CD4-positive, alpha-beta memory T cell (primary cell): ENCODE data around the gene PSMC3IP. TPM values are rescaled to one million over a fixed set of nuclear protein-coding genes. Genes with fewer than 3 reads are reported as not detected.
A peak's percentile ranks its signal among the peaks of the same experiment; 100 is the strongest.

Experiments used
- CTCF ChIA-PET: fragments of 350-600 bp; sonication (Branson Sonifier 250); formaldehyde crosslinking; loops from one replicate; lab custom pipeline; 2021; ENCODE audit warnings: inconsistent platforms; ENCODE audit not compliant: partially characterized antibody; lab: Charles Lee
- POLR2A ChIA-PET: fragments of 350-600 bp; sonication (Branson Sonifier 250); formaldehyde crosslinking; loops from one replicate; lab custom pipeline; 2021; ENCODE audit not compliant: partially characterized antibody; lab: Charles Lee
- DNase-seq, 5 donors: peaks; one replicate each; pipeline versions ENCODE4 v3.0.0 to v3.0.0-alpha.2; 2020 to 2022; ENCODE audit warnings: mixed read lengths in 1 of 5
- H3K27ac ChIP-seq: one replicate; pipeline ENCODE4 v1.7.0; 2013; ENCODE audit warnings: low read depth, low read length
- H3K27me3 ChIP-seq: 2 replicates; pipeline ENCODE4 v1.7.0; 2013; ENCODE audit warnings: mild to moderate bottlenecking, low read length, moderate library complexity; ENCODE audit not compliant: insufficient read depth
- H3K36me3 ChIP-seq: 2 replicates; pipeline ENCODE4 v1.7.0; 2013; ENCODE audit warnings: mild to moderate bottlenecking, low read length, moderate library complexity; ENCODE audit not compliant: insufficient read depth
- H3K4me1 ChIP-seq: 2 replicates; pipeline ENCODE4 v1.7.0; 2013; ENCODE audit warnings: mild to moderate bottlenecking, low read length, moderate library complexity; ENCODE audit not compliant: insufficient read depth
- H3K4me3 ChIP-seq, 2 donors: one replicate each; pipeline ENCODE4 v1.7.0; 2013; ENCODE audit warnings: low read length in 2 of 2, mild to moderate bottlenecking in 1 of 2
- H3K9me3 ChIP-seq, 2 donors: one replicate each; pipeline ENCODE4 v1.7.0; 2013; ENCODE audit warnings: low read length in 2 of 2, control low read depth in 1 of 2; ENCODE audit not compliant: control insufficient read depth in 1 of 2
- H3K27ac Mint-ChIP-seq, 7 donors: one replicate each; pipeline ENCODE4 v1.8.0; 2020 to 2021; ENCODE audit warnings: mixed read lengths in 7 of 7, mild to moderate bottlenecking in 6 of 7, inconsistent platforms in 3 of 7, moderate library complexity in 3 of 7
- H3K27me3 Mint-ChIP-seq, 2 donors: one replicate each; pipeline ENCODE4 v1.8.0; 2020 to 2021; ENCODE audit warnings: mixed read lengths in 2 of 2
- H3K36me3 Mint-ChIP-seq, 2 donors: one replicate each; pipeline ENCODE4 v1.8.0; 2020 to 2021; ENCODE audit warnings: mixed read lengths in 2 of 2, inconsistent platforms in 1 of 2, mild to moderate bottlenecking in 1 of 2
- H3K4me1 Mint-ChIP-seq, 4 donors: one replicate each; pipeline ENCODE4 v1.8.0; 2020 to 2021; ENCODE audit warnings: mixed read lengths in 4 of 4, mild to moderate bottlenecking in 1 of 4
- H3K4me3 Mint-ChIP-seq, 8 donors: one replicate each; pipeline ENCODE4 v1.8.0; 2020 to 2021; ENCODE audit warnings: mixed read lengths in 8 of 8, mild to moderate bottlenecking in 7 of 8, moderate library complexity in 6 of 8, inconsistent platforms in 3 of 8
- H3K9me3 Mint-ChIP-seq, 8 donors: one replicate each; pipeline ENCODE4 v1.8.0; 2020 to 2021; ENCODE audit warnings: mixed read lengths in 8 of 8, mild to moderate bottlenecking in 5 of 8, inconsistent platforms in 3 of 8, moderate library complexity in 1 of 8
- intact Hi-C: fragments of 100-400 bp; cut with micrococcal nuclease; formaldehyde crosslinking; loops from one replicate; pipeline ENCODE4 v1.15.1; 2023
- polyA plus RNA-seq, 2 donors: library from polyadenylated mRNA; unstranded; fragments of 300-500 nt; fragmentation: Illumina TruSeq; gene quantifications; one replicate each; pipeline ENCODE4 v1.2.3, GENCODE V29; 2021
- total RNA-seq, 2 experiments: library from RNA; stranded (reverse); gene quantifications; one replicate each; pipeline ENCODE4 v1.2.3, GENCODE V29; 2021

The PSMC3IP gene
- total and polyA plus RNA-seq, 4 experiments from 2014 or later: 0.93 to 4.5 (median 2.6) TPM

- Histone ChIP-seq H3K9me3 (no peaks in the 10 kb centered on the region), H3K27me3 (no peaks in the 10 kb centered on the region), H3K36me3 (peaks cover 8% of the 10 kb centered on the region), H3K27ac (peak overlapping the region; percentile 85), H3K4me3 (peak overlapping the region; percentile 87 to 92), H3K4me1 (peaks cover 57% of the 10 kb centered on the region)
- peaks cover 9 to 42% of the 10 kb centered on the region in 2 donors for H3K36me3 Mint-ChIP-seq
- no peak for DNase-seq
- intact Hi-C loops: loop anchor here (5.0 kb wide), 1 partner anchor 50 kb away; the partner anchor contains the start of gene TUBG2
- POLR2A ChIA-PET: interaction anchor here (0.7 to 3.8 kb wide), 14 partner anchors 7 to 919 kb away, joined by 3 to 55 read pairs (median 8); partner anchors contain the start of genes EIF1, MLX, PLEKHH3 and PSMC3IP
- peak overlapping the region; percentile 99 to 100 (median 100) for H3K4me3 Mint-ChIP-seq
- peaks cover 34 to 70% (median 52%) of the 10 kb centered on the region in 4 donors for H3K4me1 Mint-ChIP-seq
- peak overlapping the region in 6 of 7 donors; percentile 9 to 99 (median 94) for H3K27ac Mint-ChIP-seq
- H3K27me3 Mint-ChIP-seq: no peaks in the 10 kb centered on the region
- peaks cover 0 to 2% (median 0%) of the 10 kb centered on the region in 8 donors for H3K9me3 Mint-ChIP-seq
- CTCF ChIA-PET: interaction anchor here (0.6 to 6.1 kb wide), 6 partner anchors 9 to 514 kb away, joined by 3 to 64 read pairs (median 6); partner anchors contain the start of genes PLEKHH3 and PSMC3IP
Observed at GRCh38 chr17:42607769-42608168, 30.2 kb upstream of the PSMC3IP start.

- DNase-seq: no peak
- Mint-ChIP-seq H3K4me1 (peaks cover 41 to 84% (median 57%) of the 10 kb centered on the region in 4 donors), H3K27ac (peak overlapping the region in 2 of 7 donors; percentile 35 to 54), H3K4me3 (peak overlapping the region in 3 of 8 donors; percentile 13 to 46 (median 22)), H3K36me3 (peaks cover 17 to 42% of the 10 kb centered on the region in 2 donors), H3K27me3 (no peaks in the 10 kb centered on the region), H3K9me3 (no peaks in the 10 kb centered on the region)
- Histone ChIP-seq H3K9me3 (no peaks in the 10 kb centered on the region), H3K27ac (no peak overlapping the region), H3K27me3 (no peaks in the 10 kb centered on the region), H3K4me3 (no peak overlapping the region), H3K4me1 (peaks cover 62% of the 10 kb centered on the region), H3K36me3 (peaks cover 4% of the 10 kb centered on the region)
- ChIA-PET POLR2A (interaction anchor here (2.7 kb wide), 1 partner anchor 25 kb away, joined by 9 read pairs; the partner anchor contains the start of gene PSMC3IP), CTCF (interaction anchor here (1.9 kb wide), 1 partner anchor 25 kb away, joined by 5 read pairs; no protein-coding TSS in a partner anchor)
- intact Hi-C loops: no loop called here
Observed at GRCh38 chr17:42603318-42603717, 25.8 kb upstream of the PSMC3IP start.

GRCh38 chr17:42598905-42599304, 21.4 kb upstream of the PSMC3IP start:
- Mint-ChIP-seq H3K4me3 (peak overlapping the region in 3 of 8 donors; percentile 4 to 39 (median 6)), H3K27ac (peak overlapping the region in 4 of 7 donors; percentile 52 to 77 (median 66)), H3K9me3 (no peaks in the 10 kb centered on the region), H3K27me3 (no peaks in the 10 kb centered on the region), H3K4me1 (peaks cover 17 to 48% (median 31%) of the 10 kb centered on the region in 4 donors), H3K36me3 (peaks cover 20 to 35% of the 10 kb centered on the region in 2 donors)
- Histone ChIP-seq H3K27me3 (no peaks in the 10 kb centered on the region), H3K4me1 (peaks cover 19% of the 10 kb centered on the region), H3K27ac (no peak overlapping the region), H3K36me3 (peaks cover 4% of the 10 kb centered on the region), H3K9me3 (no peaks in the 10 kb centered on the region), H3K4me3 (no peak overlapping the region)
- ChIA-PET CTCF (interaction anchor here (1.1 to 2.7 kb wide), 4 partner anchors 9 to 193 kb away, joined by 3 to 14 read pairs (median 3); partner anchors contain the start of gene PSMC3IP), POLR2A (interaction anchor here (0.8 to 3.9 kb wide), 2 partner anchors 10 to 11 kb away, joined by 4 to 20 read pairs; partner anchors contain the start of genes RETREG3 and TUBG1)
- intact Hi-C loops: no loop called here
- no peak for DNase-seq

- H3K9me3 ChIP-seq: no peaks in the 10 kb centered on the region
- no peaks in the 10 kb centered on the region for H3K27me3 Mint-ChIP-seq
- no peaks in the 10 kb centered on the region for H3K27me3 ChIP-seq
- peak overlapping the region in 3 of 7 donors; percentile 17 to 73 (median 26) for H3K27ac Mint-ChIP-seq
- no peaks in the 10 kb centered on the region for H3K9me3 Mint-ChIP-seq
- ChIA-PET POLR2A (interaction anchor here (3.9 kb wide), 1 partner anchor 12 kb away, joined by 20 read pairs; the partner anchor contains the start of genes RETREG3 and TUBG1), CTCF (no interaction called here)
- H3K4me3 ChIP-seq: no peak overlapping the region
- H3K4me1 Mint-ChIP-seq: peaks cover 15 to 31% (median 22%) of the 10 kb centered on the region in 4 donors
- H3K4me3 Mint-ChIP-seq: no peak overlapping the region
- intact Hi-C loops: no loop called here
- no peak overlapping the region for H3K27ac ChIP-seq
- no peak for DNase-seq
- H3K4me1 ChIP-seq: peaks cover 12% of the 10 kb centered on the region
- H3K36me3 ChIP-seq: peaks cover 7% of the 10 kb centered on the region
- H3K36me3 Mint-ChIP-seq: peaks cover 14 to 40% of the 10 kb centered on the region in 2 donors
Observed at GRCh38 chr17:42596386-42596785, 18.9 kb upstream of the PSMC3IP start.

GRCh38 chr17:42591411-42591810, 13.9 kb upstream of the PSMC3IP start:
- Mint-ChIP-seq H3K27me3 (no peaks in the 10 kb centered on the region), H3K27ac (no peak overlapping the region), H3K4me3 (no peak overlapping the region), H3K36me3 (peaks cover 26 to 61% of the 10 kb centered on the region in 2 donors), H3K9me3 (no peaks in the 10 kb centered on the region), H3K4me1 (peaks cover 3 to 12% (median 7%) of the 10 kb centered on the region in 4 donors)
- no peaks in the 10 kb centered on the region for H3K27me3 ChIP-seq
- H3K9me3 ChIP-seq: no peaks in the 10 kb centered on the region
- H3K4me3 ChIP-seq: no peak overlapping the region
- CTCF ChIA-PET: interaction anchor here (0.9 to 2.0 kb wide), 2 partner anchors 9 to 13 kb away, joined by 4 to 7 read pairs; no protein-coding TSS in a partner anchor
- intact Hi-C loops: no loop called here
- POLR2A ChIA-PET: interaction anchor here (1.5 to 2.3 kb wide), 2 partner anchors 14 to 17 kb away, joined by 6 to 11 read pairs; partner anchors contain the start of gene PSMC3IP
- no peaks in the 10 kb centered on the region for H3K4me1 ChIP-seq
- DNase-seq: no peak
- H3K27ac ChIP-seq: no peak overlapping the region
- peaks cover 49% of the 10 kb centered on the region for H3K36me3 ChIP-seq

GRCh38 chr17:42590886-42591285, 13.4 kb upstream of the PSMC3IP start:
- no peak for DNase-seq
- H3K4me3 ChIP-seq: no peak overlapping the region
- no peaks in the 10 kb centered on the region for H3K4me1 ChIP-seq
- CTCF ChIA-PET: interaction anchor here (0.9 to 4.9 kb wide), 2 partner anchors 12 to 13 kb away, joined by 4 to 35 read pairs; partner anchors contain the start of gene PSMC3IP
- H3K27ac ChIP-seq: no peak overlapping the region
- H3K36me3 ChIP-seq: peaks cover 55% of the 10 kb centered on the region
- Mint-ChIP-seq H3K27ac (no peak overlapping the region), H3K27me3 (no peaks in the 10 kb centered on the region), H3K4me3 (no peak overlapping the region), H3K4me1 (peaks cover 0 to 10% (median 5%) of the 10 kb centered on the region in 4 donors), H3K36me3 (peaks cover 25 to 63% of the 10 kb centered on the region in 2 donors), H3K9me3 (no peaks in the 10 kb centered on the region)
- H3K9me3 ChIP-seq: no peaks in the 10 kb centered on the region
- H3K27me3 ChIP-seq: no peaks in the 10 kb centered on the region
- intact Hi-C loops: no loop called here
- POLR2A ChIA-PET: interaction anchor here (1.0 to 2.3 kb wide), 2 partner anchors 13 to 203 kb away, joined by 3 to 11 read pairs; partner anchors contain the start of genes PSMC3IP and STAT3
